ENCODE results near the gene APOBEC4.
A peak's percentile ranks its signal among the peaks of the same experiment; 100 is the strongest.
"Not testable (repeated sequence)": the region's sequence is repeated elsewhere in the genome, so short reads cannot be mapped to it uniquely, and the experiment has no call there.

Gene APOBEC4

DNA sequence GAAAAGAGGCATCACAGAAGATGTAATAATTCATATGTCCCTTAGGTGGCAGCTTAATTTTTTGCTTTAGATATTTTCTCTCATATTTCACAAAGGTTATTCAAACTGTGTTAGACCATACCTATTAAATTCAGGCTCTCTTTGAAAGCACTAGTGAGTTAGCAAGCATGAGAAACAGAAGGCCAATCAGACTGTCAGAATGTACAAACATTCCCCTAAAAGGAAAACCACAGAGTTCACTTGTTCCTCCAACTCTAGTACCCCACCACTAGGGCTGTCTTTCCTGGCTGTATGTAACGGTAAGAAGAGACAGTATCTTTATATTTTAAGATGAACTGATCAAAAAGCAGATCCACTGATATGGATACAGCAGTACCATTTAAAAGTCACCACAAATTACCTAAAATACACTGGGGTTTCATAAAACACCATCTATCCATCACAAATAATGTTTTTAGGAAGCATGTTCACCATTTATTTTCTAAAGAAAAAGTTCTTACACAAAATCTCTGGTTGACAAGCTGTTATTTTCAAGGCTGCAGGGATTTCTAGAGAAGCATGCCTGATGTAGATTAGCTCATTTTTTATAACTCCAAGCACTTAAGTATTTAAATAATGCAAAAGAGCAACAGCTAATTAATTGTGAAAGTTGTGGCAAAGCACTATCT is 19.3 kb downstream of the APOBEC4 start:
- DNase-seq, result peak; percentile 58

DNA sequence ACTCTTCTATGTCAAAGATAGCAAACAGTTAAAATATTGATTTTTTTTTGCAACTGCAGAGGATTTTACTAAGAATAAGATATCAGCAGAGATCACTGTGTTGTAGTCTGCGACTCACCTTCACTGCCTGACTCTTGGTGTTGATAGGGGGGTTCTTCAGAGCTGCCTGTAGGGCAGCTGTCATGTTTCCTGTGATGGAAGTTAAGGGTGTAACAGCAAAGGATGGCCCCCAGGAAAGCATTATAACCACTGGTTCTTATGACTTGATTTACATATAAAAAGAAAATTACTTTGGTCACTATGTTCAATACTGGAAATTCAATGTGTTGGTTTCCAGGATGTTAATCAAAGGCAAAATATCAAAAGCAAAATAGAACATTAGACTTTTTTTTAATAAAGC is 20.2 kb downstream of the APOBEC4 start:
- no peak for DNase-seq

DNA sequence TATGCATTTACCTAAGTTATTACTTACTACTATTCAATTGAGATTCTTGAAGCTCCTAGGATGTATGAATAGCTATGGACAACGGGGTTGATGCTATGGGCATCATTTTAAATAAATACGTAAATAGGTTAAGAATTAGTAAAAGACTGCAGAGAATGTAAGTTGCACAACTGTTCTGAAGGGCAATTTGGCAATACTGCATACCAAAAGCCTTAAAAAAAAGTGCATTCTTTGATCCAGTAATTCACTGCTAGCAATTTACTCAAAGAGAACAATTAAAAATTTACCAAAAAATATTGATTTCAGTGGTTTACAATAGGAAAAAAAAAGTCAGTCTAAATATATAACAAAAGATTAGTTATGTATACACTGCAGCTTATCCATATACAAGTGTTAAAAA is 21.0 kb downstream of the APOBEC4 start:
- no peak for DNase-seq

DNA sequence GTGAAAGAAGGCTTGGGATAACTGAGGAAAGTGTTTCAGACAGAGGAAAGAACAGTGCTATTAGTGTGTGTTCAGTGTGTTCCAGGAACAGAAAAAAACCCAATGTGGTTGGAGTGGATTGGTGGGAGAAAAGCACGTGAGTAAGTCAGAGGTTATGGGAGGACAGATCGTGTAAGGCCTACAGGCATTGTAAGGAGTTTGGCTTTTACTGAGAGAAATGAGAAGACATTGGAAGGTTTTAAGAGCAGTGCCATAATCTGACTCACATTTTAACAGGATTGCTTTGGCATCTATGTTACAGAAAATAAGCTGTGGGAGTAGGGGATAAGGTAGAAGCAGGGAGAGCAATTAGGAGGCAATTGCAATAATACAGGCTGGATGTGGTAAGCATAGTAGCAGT is 22.4 kb downstream of the APOBEC4 start:
- DNase-seq, result peak; percentile 32

DNA sequence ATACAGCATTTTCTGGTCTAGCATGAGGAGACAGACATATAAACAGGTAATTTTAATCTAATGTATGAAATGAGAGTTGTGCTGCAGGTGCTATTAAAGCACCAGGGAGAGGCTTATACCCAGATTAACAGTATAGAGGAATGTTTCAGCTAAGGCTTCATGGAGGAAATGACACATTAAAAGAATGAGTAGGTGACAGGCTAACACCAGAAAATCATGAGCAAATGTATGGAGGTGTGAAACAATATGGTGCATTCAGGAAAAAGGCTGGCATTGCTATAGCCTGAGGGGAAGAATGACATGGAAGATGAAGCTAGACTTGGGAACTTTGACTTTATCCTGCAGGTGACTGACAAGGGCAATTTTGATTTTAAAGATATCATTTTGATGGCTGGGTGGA is 24.6 kb downstream of the APOBEC4 start:
- DNase-seq, result no peak

DNA sequence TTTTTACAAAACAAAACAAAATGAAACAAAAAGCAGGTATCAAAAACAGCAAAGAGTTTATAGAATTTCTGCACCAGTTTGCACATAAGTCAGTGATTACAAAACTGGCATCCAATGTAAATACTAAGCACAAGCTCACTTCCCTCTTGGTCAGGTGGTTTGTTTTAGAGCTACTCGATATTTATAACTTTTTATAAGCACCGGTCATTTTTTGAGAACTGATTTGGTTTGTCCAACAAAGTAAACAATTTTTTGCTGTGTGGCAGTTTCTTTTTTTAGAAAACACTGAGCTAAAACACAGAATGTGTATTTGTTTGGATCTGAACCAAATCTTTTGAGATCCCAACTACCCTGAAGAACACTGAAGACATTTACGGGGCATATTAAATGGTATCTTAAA is 26.9 kb downstream of the APOBEC4 start:
- not testable (repeated sequence) for DNase-seq

DNA sequence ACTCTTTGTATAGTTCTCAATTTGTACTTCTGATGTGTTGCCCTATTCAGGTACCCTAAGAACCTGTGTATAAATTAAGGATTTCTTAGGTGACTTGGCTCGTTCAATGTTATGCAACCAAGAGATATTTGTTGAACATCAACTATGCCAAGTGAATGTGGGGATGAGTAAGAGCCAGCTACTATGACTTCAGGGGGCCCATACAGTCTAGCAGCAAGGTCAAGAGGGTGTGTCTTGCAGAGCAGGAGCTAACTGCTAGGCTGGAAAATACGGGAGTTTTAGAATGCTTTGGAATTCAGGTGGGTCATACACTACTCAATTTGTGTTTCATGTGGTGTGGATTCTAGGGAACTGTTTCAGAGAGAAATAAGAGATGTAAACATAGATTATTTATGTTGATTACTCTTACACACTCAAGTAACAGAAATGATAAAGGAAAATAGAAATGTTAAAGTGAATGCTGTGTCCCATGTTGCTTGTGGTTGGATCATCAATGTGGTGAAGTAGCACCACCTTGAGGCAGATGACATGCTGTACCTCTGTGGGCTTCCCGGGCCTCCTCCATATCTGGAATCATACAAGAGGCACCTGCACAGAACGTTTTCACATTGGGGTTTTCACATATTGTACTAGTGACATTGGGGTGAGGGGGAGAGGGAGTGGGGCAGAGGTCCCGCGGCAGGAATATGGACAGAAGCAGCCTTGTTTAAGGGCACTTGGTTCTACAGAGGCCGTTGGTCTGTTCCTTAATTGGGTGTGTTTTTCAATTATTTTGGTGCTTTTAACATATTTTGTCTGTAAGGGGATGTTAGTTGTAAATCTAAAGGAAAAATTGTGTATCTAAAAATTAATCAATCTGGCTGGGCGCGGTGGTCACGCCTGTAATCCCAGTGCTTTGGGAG is 30.0 kb downstream of the APOBEC4 start:
- DNase-seq, result peak; percentile 73

DNA sequence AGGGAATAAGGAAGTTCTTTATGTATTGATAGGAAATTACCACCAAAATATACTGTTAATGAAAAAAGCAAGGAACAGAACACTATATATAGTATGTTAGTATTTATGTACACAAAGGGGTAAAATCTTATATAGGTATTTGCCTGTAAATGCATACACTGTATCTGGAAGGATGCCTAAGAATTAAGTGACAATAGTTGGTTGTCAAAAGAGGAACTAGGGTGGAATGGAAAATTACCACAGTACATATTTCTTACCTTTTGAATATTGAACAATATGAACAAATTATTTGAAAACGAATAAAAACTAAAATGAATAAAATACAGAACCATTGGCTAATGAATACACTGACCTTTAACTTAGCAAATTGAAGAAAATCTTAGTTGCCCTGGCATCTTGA is 31.1 kb downstream of the APOBEC4 start:
- DNase-seq, result no peak

DNA sequence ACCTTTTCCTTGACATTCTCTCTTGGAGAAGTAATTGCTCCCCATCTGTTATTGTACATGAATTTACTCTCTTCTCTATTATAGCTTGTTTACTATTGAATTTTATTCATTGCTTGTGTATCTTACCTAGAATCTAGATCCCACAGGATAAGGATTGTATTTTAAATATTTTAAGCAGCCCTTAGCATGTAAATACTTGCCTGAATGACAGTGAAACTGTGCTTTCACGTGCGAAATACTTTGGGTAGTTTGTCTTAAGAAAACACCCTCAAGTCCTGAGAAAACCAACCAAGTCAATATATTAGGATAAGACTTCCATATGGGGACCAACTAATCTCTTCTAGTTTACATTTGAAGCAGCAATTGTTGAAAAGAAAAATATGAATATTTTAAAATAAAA is 32.8 kb downstream of the APOBEC4 start:
- DNase-seq, result no peak

DNA sequence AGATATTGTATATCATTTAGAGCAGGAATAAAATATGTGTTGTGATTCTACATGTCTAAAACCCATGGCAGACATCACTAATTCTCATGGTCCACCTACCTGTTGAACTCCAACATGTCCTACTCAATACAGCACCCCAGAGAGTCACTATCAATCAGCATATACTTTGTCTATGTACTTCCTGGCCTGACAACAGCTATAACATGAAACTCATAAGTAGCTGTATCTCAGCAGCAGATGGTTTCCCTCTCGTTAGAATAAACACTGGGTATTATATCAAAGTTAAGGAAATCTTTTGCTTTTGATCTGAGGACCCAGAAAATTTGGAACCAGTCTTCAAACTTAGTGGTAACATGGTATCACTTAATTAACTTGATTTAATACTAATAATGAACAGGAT is 33.3 kb downstream of the APOBEC4 start:
- DNase-seq, result no peak

DNA sequence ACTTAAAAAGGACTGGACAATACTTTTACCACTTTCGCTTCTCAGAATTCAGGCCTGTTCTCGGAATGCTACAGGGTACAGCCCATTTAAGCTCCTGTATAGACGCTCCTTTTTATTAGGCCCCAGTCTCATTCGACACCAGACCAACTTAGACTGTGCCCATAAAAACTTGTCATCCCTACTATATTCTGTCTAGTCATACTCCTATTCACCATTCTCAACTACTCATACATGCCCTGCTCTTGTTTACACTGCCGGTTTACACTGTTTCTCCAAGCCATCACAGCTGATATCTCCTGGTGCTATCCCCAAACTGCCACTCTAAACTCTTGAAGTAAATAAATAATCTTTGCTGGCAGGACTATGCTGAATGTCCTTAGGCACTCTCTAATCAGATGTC is 34.9 kb downstream of the APOBEC4 start:
- DNase-seq, result not testable (repeated sequence)

DNA sequence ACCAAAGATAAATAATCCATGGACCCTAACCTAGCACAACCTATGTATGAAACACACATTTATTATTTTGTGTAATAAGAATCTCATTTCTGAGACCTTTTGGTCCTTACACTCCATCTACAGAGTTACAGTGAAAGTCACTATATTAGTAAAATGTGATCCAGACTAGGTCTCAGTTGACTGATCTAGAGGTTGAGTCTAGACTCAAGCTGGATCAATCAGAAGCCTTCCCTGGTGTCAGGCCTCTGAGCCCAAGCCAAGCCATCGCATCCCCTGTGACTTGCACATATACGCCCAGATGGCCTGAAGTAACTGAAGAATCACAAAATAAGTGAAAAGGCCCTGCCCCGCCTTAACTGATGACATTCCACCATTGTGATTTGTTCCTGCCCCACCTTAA is 40.1 kb downstream of the APOBEC4 start:
- DNase-seq, result not testable (repeated sequence)

DNA sequence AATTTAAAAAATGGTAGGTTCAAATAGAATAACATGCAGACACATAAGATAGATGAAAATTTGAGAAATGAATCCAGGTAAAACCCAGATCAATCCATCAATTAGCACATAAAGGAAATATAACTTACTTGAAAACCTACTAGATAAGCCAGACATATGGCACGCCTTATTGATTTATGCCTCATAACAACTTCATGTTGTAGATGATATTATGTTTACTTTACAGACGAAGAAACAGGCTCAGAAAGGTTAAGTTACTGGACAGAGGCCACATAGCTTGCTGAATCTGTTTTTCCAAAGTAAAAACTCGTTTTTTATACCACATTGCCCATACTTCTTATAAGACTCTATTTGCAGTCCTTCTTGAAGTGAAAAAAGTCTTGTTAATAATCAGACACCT is 40.7 kb downstream of the APOBEC4 start:
- DNase-seq, result no peak

DNA sequence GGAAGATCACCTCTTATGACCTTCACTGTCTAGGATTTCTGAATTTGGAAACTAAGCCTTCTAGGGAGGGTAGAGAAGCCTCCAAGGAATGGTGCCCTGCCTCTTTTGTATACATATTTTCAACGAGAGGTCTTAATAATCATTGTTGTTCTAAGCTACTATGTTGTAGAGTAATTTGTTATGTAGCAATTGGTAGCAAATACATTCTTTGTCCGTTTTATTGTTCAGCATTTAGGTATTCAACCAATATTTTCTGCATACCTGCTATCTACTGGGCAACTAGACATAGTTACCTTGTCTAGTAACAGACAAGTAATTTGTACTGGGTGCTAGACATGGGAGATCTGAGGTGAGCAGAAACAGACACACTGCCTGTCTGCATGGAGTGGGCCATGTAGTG is 42.1 kb downstream of the APOBEC4 start:
- DNase-seq, result no peak

DNA sequence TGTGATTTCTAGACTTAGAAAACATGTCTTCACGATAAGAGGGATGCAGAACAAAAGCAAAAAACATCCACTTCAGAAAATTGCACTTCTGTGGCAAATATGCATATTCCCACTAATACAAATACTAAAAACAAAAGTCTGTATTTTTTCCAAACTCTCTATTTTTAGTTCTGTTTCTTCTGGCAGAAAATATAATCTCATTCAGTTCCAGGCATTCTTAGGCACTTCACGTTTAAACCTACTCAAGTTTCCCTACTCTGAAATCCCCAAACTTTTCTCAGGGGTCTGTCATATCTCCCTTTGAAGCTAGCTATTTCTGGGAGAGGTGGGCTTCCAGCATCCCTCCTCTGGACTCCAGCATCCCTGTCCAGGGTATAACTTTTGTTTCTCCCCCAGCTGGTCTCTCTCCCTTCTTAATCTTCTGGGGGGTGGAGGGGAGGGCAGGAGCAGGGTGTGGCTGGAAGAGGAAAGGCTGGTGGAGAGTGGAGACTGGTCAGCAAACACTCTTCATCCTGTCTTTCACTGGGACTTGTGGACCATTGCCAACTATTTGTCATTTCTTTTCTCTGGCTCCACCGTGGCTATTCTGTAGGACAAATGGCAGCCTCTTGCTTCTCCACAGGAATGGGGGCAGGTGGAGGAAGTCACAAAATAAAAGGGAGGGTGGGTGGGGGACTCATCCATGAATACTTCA is 43.2 kb downstream of the APOBEC4 start:
- DNase-seq, result no peak

DNA sequence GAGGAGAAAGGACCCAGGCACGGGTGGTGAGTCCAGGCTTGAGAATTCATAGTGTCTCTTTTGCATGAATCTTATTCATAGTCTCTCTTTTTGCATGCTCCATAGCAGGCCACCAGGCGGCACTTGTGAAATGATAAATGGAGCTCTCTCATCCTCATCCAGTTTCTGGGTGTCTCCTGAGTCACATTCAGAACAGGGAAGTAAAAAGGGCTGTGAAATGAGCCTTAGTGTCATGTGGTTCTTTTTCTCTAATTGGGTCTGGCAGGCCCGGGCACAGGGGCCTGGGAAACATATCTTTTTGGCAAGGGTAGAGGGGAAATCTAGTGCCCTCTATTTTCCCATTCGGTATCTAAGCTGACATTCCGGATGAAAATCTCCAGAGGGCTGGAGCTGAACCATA is 43.8 kb downstream of the APOBEC4 start:
- DNase-seq, result peak; percentile 75

DNA sequence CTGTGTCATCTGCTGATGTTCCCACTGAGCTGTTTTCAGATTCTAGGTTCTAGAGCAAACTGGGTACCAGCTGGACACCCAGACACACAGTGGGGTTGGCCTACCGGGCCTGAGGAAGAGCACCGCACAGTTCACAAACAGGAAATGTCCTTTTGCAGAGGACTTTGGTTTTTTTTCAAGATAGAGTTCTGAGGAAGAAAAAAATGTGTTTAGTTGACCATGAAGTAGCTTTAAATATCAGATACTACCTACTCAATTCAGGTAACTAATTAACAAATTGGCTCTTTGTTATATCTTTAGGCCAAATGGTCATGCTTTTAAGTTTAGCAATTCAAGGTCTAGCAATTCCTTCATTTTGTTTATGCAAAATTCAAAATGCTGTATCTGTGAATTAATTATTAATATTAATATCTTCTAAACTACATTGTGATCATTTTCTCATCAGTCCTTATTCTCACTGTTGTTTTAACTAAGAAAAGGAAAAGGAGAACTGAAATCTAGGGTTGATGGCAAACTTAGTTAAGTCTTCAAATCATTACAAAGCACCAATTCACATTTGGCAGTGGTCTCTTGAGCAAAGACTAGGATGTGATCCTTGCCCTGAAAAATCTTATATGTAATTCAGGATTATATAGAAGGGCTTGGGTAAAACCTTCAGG is 45.7 kb downstream of the APOBEC4 start:
- DNase-seq, result no peak

DNA sequence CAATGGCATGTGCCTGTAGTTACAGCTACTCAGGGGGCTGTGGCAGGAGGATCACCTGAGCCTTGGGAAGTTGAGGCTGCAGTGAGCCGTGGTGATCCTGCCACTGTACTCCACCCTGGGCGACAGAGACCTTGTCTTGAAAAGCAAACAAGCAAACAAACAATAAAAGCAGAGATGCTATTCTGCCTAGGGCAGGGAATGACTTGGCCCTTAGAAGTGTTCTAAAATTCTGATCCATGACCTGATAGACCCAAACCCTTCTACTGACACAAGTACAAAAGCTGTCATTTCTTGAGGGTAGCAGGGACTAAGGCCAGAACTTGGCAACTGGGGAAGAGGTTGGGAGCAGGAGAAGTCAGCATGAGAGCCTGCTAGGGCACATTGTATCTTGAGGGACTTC is 47.2 kb downstream of the APOBEC4 start:
- DNase-seq, result no peak

DNA sequence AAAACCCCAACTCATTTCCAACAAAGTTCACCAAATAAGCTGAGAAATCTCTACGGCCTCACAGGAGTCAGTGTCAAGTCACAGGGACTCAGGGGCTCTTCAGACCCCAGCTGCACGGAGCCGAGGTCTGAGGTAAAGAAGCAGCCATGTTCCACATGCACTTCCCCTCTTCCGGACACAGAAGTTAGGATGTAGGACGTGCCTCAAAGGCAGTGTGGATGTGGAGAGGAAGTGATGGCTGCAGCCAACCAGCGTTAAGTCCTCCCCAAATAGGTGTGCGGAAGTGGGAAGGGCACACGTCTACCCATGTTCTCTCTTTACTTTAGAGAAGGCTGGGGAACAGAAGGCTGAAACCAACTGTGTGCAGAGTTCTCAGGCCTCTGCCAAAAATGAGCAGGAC is 48.3 kb downstream of the APOBEC4 start:
- DNase-seq, result no peak

DNA sequence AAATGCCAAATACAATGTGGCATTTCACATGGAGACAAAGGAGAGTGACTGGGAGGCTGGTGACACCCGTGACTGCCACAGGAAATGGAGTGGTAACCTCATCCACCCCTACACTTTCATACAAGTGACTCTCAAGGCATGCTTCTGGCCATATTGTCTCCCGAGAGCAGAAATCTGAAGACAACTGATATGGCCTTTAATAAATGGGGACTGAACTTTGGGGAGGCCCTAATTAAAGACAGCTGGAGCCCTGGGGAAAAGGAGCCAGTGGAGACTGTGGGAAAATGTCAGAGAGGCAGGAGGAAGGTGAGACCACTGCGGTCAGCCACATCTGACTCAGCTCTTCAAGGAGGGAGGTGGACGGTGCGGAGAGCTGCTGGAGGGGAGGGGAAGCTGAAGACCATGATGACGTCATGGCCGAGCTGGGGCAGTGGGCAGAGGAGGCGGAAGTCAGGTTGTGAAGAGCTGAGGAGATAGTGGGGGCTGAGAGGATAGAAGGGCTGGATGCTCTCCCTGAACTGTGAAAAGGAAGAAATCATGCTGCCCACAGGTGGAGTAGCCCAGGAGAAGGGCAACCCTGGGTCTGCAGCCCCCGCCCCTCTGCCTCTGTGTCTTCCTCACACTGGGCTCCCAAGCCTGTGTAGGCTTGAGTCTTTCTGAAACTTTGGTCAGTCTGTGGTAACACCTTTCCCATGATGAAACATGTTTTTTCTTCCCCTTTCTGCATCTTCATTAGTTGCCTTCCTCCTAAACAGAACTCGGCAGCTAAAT is 48.9 kb downstream of the APOBEC4 start:
- DNase-seq, result no peak

DNA sequence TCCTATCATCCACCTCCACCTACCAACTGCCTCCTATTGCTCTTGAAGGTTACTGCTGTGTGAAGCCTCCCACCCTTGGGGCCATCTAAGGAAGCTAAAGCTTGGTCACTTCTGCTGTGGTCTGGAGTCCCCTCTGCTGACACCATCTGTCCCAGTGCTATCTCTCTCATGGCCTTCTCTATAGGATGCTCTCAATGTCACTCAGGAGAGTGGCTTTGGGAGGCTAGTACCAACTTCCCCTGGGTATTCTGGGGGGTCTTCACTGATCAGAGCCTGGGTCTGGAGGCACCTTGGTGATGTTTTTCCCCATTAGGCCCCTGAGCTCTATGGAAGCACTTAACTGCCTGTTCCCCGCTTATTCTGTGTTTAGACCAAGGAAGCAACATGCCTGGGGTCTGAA is 50.6 kb downstream of the APOBEC4 start:
- no peak for DNase-seq

DNA sequence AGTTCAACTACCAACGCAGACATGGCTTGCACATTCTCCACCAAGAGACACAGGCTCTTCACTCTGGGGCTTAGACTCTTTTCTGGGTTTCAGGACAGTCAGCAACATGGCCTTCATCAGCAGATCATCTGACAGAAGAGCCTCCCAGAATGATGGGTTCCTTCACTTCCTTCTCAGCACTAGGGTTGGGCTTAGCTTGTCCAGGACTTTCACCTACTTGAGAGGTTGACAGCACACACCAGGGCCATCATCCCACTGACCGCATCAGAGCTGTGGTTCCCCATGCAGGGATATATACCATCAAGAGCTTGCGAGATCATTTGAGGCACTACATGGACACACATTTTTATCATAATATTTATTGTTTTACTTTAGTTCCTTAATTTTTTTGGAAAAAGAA is 52.5 kb downstream of the APOBEC4 start:
- DNase-seq, result no peak

DNA sequence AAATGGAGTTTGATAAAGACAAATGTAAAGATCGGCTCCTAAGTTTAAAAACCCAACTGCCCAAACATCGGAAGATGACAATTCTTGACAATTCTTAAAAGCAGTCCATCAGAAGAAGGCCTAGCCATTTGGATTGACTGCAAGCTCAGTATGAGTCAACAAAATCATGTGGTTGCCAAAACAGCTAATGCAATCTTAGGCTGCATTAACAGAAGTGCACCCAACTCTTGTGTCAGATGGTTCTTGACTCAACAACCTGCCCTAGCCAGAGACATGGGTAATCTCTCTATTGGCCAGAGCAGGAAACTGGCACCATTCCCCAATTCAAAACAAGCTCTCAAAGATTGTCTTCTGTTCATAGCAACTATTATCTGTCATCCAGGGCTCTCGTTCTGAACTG is 53.0 kb downstream of the APOBEC4 start:
- no peak for DNase-seq
